HL-60/S4 (cell line): ENCODE data around the gene DLGAP4.

Source experiments
- in situ Hi-C: fragments of 300-500 bp; cut with MboI; formaldehyde crosslinking; loops from 2 replicates; pipeline ENCODE4 v1.14.3; 2022; ENCODE audit warnings: low sequenced_read_pairs

DLGAP4 gene

GRCh38 chr20:36439731-36440072, 133.6 kb downstream of the DLGAP4 start:
- in situ Hi-C loops, result loop anchor here (25.0 kb wide), 2 partner anchors 227 to 452 kb away; no protein-coding TSS in a partner anchor

GRCh38 chr20:36440370-36441026, 134.4 kb downstream of the DLGAP4 start:
- in situ Hi-C loops, result loop anchor here (25.0 kb wide), 2 partner anchors 228 to 453 kb away; no protein-coding TSS in a partner anchor

GRCh38 chr20:36441027-36441414, 134.9 kb downstream of the DLGAP4 start:
- in situ Hi-C loops, result loop anchor here (25.0 kb wide), 2 partner anchors 229 to 454 kb away; no protein-coding TSS in a partner anchor

GRCh38 chr20:36441416-36441815, 135.3 kb downstream of the DLGAP4 start:
- in situ Hi-C loops, result loop anchor here (25.0 kb wide), 2 partner anchors 229 to 454 kb away; no protein-coding TSS in a partner anchor

GRCh38 chr20:36445847-36446246, 139.7 kb downstream of the DLGAP4 start:
- in situ Hi-C loops, result loop anchor here (25.0 kb wide), 2 partner anchors 234 to 459 kb away; no protein-coding TSS in a partner anchor

- in situ Hi-C loops, result loop anchor here (25.0 kb wide), 2 partner anchors 234 to 459 kb away; no protein-coding TSS in a partner anchor
Observed at GRCh38 chr20:36446557-36446956, 140.4 kb downstream of the DLGAP4 start.

GRCh38 chr20:36447101-36447500, 141.0 kb downstream of the DLGAP4 start:
- in situ Hi-C loops, result loop anchor here (25.0 kb wide), 2 partner anchors 235 to 460 kb away; no protein-coding TSS in a partner anchor

- in situ Hi-C loops, result loop anchor here (25.0 kb wide), 2 partner anchors 237 to 462 kb away; no protein-coding TSS in a partner anchor
Observed at GRCh38 chr20:36449663-36450062, 143.5 kb downstream of the DLGAP4 start.

- in situ Hi-C loops, result no loop called here
Observed at GRCh38 chr20:36454332-36454697, 148.2 kb downstream of the DLGAP4 start.

- in situ Hi-C loops, result no loop called here
Observed at GRCh38 chr20:36454698-36455427, 148.7 kb downstream of the DLGAP4 start.

- in situ Hi-C loops, result no loop called here
Observed at GRCh38 chr20:36455972-36456625, 150.0 kb downstream of the DLGAP4 start.

- in situ Hi-C loops, result no loop called here
Observed at GRCh38 chr20:36460648-36461599, 154.8 kb downstream of the DLGAP4 start.

- in situ Hi-C loops, result no loop called here
Observed at GRCh38 chr20:36461600-36462439, 155.7 kb downstream of the DLGAP4 start.

- in situ Hi-C loops, result no loop called here
Observed at GRCh38 chr20:36462440-36463211, 156.5 kb downstream of the DLGAP4 start.

- in situ Hi-C loops, result no loop called here
Observed at GRCh38 chr20:36463212-36464061, 157.3 kb downstream of the DLGAP4 start.

- in situ Hi-C loops, result no loop called here
Observed at GRCh38 chr20:36465109-36466080, 159.3 kb downstream of the DLGAP4 start.

- in situ Hi-C loops, result no loop called here
Observed at GRCh38 chr20:36466089-36466488, 159.9 kb downstream of the DLGAP4 start.
